HuH-7.5 (cell line): ENCODE results near the gene OOSP2.
"Not testable (repeated sequence)": the region's sequence is repeated elsewhere in the genome, so short reads cannot be mapped to it uniquely, and the experiment has no call there.

Source experiments
- DNase-seq: peaks from one replicate; pipeline ENCODE4 v3.0.0; 2011; ENCODE audit warnings: low spot score

Gene OOSP2

GRCh38 chr11:60040109-60040508 is at the start of gene OOSP2:
OOSP2 (plus strand) TSS chr11:60040409; CDS start chr11:60040460, 51 bp downstream.
- no peak for DNase-seq

- no peak for DNase-seq
Observed at GRCh38 chr11:59990421-59990820, 49.8 kb upstream of the OOSP2 start.

- DNase-seq = no peak
Observed at GRCh38 chr11:59992425-59992824, 47.8 kb upstream of the OOSP2 start.

DNA sequence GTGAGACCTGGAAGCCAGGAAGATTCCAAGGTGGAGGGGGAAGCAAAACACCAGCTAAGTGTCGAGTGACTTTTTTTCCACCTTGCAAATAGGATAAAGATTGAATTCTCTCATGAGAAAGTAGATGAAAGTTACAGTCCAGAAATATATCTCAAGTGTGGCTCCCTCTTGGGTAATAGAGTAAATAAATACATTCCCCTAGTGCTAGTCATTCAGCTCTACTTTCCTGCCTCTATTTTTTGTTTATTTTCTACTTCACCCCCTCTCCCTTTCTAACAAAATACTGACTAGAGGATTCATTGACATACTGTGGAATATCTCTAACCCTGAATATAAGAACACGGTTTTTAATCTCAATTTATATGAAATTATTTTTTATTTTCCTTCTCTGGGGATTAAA is 42.4 kb upstream of the OOSP2 start:
- DNase-seq = no peak

DNA sequence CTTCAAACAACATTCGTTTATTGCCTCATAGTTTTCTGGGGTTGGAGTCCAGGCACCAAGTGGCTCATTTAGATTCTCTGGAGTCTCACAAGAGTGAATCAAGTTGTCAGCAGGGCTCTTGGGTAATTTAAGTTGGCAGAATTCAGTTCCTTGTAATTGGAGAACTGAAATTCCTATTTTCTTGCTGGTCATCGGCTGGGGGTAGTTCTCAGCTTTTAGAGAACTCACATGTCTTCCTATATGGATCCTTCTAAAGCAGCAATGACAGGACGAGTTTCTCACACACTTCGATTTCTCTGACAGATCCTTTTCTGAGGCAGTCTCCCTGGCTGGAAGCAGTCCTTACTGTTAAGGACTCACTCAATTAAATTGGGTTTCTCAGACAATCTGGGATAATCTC is 40.5 kb upstream of the OOSP2 start:
- no peak for DNase-seq

- no peak for DNase-seq
Observed at GRCh38 chr11:60003729-60004128, 36.5 kb upstream of the OOSP2 start.

DNA sequence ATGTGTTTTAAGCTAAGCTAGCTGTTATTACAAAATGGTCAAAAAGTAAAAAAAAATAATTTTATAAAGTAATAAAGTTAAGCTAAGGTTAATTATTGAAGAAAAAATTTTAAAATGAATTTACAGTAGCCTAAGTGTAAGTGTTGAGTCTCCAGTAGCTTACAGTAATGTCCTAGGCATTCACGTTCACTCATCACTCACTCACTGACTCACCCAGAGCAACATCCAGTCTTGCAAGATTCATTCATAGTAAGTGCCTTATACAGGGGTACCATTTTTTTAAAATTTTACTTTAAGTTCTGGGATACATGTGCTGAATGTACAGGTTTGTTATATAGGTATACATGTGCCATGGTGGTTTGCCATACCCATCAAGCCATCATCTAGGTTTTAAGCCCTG is 34.8 kb upstream of the OOSP2 start:
- DNase-seq = no peak

GRCh38 chr11:60016881-60017280 is 23.3 kb upstream of the OOSP2 start, which contains the start of gene OOSP4B:
OOSP4B (plus strand) TSS chr11:60017181.
- no peak for DNase-seq

- no peak for DNase-seq
Observed at GRCh38 chr11:60018058-60018457, 22.2 kb upstream of the OOSP2 start.

DNA sequence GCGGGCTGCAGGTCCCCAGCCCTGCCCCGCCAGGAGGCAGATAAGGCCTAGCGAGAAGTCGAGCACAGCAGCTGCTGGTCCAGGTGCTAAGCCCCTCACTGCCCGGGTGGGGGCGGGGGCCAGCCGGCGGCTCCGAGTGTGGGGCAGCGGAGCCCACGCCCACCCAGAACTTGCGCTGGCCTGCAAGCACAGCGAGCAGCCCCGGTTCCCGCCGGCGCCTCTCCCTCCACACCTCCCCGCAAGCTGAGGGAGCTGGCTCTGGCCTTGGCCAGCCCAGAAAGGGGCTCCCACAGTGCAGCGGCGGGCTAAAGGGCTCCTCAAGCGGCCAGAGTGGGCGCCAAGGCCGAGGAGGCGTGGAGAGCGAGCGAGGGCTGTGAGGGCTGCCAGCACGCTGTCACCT is 19.8 kb upstream of the OOSP2 start:
- DNase-seq = not testable (repeated sequence)

- DNase-seq = no peak
Observed at GRCh38 chr11:60029015-60029632, 11.1 kb upstream of the OOSP2 start.

- DNase-seq = not testable (repeated sequence)
Observed at GRCh38 chr11:60050422-60050821, 10.2 kb downstream of the OOSP2 start.

DNA sequence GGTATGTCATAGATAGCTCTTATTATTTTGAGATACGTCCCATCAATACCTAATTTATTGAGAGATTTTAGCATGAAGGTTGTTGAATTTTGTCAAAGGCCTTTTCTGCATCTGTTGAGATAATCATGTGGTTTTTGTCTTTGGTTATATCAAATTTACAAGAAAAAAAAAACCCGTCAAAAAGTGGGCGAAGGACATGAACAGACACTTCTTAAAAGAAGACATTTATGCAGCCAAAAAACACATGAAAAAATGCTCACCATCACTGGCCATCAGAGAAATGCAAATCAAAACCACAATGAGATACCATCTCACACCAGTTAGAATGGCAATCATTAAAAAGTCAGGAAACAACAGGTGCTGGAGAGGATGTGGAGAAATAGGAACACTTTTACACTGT is 10.6 kb downstream of the OOSP2 start:
- DNase-seq = not testable (repeated sequence)

GRCh38 chr11:60056349-60056969 is 16.2 kb downstream of the OOSP2 start, which contains the start of gene MS4A3:
MS4A3 (plus strand) TSS chr11:60056665; CDS start chr11:60061161, 4,496 bp downstream.
- DNase-seq = no peak

DNA sequence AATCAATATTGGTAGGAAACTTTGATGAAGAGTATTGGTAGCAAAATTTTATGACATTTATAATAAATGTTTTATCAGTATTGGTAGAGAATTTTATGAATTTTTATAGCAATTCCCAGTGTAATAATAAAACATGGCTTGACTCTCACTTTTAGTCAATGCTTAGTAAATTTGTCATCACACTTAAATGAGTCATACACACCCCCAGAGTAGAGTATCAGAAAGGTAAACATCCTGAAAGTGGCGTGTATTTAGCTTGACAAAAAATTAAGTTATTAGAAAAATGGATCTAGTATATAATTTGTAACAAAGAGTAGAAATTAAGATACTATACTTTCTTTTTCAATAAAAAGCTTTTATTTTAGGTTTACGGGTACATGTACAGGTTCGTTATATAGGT is 18.8 kb downstream of the OOSP2 start:
- DNase-seq = no peak

GRCh38 chr11:60059521-60060240 is 19.5 kb downstream of the OOSP2 start:
- no peak for DNase-seq

GRCh38 chr11:60064111-60064510 is 23.9 kb downstream of the OOSP2 start:
- DNase-seq = no peak

GRCh38 chr11:60065801-60066200 is 25.6 kb downstream of the OOSP2 start:
- no peak for DNase-seq

DNA sequence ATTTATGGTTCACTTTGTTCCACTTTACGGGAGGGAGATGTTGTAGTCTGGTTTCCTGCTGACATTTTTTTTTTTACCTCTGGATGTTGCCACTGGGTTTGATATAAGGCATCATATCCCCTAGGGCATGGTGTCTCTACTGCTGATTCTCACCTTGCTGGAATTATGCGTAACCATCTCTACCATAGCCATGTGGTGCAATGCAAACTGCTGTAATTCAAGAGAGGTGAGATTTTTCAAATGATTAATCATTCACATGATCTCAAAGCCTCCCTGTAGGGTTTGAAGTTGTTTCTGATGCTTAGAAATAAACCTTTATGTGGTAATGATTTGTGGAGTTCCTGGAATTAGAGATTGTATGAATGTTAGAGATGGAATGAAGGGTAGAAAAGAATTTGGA is 29.2 kb downstream of the OOSP2 start:
- no peak for DNase-seq

DNA sequence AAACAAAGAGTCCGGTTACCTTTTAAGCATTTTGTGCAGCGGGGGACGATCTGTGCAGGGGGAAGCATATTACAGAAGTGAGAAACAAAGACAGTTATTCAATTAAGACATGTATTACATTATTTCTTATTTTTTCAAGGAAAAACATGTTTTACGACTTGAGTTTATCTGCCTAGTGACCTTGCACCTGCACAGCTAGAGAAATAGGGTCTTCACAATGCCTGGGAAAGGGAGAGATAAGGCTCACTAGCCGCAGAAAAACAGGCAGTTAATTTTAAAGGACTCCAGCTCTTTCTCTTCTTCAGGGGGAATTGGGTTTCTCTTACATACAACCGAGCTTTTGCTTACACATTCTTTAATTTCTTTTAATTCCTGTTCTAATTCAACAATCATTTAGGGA is 31.4 kb downstream of the OOSP2 start:
- not testable (repeated sequence) for DNase-seq

- DNase-seq = no peak
Observed at GRCh38 chr11:60077216-60077817, 37.1 kb downstream of the OOSP2 start.

DNA sequence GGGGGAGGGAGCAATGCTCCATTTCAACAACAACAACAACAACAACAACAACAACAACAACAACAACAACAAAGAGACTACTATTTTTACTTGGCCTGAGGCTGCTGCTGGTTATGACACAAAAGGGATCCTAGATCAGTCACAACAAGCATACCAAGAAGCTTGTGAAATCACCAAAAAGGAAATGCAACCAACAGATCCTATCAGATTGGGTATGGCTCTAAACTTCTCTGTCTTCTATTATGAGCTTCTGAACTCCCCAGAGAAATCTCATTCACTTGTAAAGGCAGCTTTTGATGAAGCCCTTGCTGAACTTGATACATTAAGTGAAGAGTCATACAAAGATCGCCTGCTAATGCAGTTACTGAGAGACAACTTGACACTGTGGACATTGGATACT is 37.8 kb downstream of the OOSP2 start:
- DNase-seq = no peak

DNA sequence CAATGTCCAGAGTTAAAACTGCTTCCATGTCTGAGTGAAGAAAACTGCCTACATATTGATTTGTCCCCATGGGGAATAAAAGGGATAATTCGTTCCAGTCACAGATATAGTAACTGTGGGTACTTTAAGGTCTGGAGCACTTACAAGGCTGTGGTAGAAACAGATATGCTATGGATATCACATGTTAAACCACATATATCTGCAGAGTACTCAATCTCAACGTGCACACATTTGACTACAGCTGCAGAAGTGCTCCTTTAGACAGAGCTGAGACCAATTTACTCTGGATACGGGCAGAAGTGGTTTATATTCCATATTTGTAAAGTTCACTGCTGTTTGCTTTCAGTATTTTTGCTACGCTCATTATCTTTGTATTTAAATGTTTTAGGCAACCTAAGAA is 38.5 kb downstream of the OOSP2 start:
- no peak for DNase-seq
